Activated CD4-positive, alpha-beta T cell treated with anti-CD3 and anti-CD28 coated beads, Interleukin-10, Interleukin-2, amounts not matched to agents 100 ng/mL and 50 ng/mL, durations not matched to agents 16 hours and 8 hours (primary cell): ENCODE measurements around the gene AP2S1.

Source experiments
- DNase-seq: peaks from one replicate; pipeline ENCODE4 v3.0.0-alpha.2; 2020

Gene AP2S1

DNA sequence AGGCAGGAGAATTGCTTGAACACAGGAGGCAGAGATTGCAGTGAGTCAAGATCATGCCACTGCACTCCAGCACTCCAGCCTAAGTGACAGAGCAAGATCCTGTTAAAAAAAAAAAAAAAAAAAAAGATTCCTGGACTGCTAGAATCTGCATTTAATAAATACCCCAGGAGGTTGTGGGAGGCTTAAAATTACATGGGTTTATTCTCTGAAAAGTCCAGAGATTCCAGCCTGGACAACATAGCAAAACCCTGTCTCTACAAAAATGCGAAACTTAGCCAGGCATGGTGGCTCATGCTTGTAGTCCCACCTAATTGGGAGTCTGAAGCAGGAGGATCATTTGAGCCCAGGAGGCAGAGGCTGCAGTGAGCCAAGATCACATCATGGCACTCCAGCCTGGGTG is 52.8 kb downstream of the AP2S1 start:
- DNase-seq = no peak

DNA sequence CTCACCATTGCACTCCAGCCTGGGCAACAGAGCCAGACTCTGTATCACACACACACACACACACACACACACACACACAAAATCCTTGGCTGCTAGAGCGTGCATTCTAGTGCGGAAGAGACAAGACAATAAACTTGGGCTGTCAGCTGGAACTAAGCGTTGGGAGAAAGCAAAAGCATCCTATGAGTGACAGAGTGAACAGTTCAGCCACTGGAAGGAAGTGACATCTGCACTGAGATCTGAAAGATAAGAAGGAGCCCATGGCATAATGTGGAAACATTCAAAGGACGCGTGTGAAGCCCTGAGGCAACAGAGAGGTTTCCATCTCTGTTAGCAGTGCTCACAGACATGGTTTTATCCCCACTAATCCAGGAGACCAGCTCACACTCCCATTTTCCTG is 58.7 kb downstream of the AP2S1 start:
- peak; percentile 68 for DNase-seq

DNA sequence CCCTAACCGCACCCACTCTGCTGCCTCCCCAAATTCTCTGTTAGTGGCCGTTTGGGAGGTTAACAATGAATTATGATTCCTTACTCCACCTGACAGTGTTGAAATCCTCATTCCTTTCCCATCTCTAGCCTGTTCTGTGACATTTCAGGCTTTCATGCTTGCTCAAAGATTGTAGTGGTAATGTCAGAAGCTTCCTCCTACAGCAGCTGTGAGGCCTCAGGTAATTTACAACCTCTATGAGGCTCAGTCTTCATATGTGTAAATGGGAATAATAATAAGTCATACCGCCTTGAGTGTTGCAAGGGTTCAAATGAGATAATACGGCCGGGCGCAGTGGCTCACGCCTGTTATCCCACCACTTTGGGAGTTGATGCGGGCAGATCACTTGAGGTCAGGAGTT is 61.3 kb downstream of the AP2S1 start:
- DNase-seq = no peak

DNA sequence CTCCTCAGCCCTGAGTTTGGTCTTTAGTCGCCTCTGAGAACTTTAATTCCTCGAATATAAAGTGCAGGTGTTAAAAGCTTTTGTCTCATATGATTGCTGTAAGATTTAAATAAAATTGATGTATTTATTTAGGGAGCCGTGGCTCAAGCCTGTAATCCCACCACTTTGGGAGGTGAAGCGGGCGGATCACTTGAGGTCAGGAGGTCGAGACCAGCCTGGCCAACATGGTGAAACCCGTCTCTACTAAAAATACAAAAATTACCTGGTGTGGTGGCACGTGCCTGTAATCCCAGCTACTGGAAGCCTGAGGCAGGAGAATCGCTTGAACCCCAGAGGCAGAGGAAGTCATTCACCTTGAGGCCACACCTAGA is 61.7 kb downstream of the AP2S1 start:
- DNase-seq = no peak

DNA sequence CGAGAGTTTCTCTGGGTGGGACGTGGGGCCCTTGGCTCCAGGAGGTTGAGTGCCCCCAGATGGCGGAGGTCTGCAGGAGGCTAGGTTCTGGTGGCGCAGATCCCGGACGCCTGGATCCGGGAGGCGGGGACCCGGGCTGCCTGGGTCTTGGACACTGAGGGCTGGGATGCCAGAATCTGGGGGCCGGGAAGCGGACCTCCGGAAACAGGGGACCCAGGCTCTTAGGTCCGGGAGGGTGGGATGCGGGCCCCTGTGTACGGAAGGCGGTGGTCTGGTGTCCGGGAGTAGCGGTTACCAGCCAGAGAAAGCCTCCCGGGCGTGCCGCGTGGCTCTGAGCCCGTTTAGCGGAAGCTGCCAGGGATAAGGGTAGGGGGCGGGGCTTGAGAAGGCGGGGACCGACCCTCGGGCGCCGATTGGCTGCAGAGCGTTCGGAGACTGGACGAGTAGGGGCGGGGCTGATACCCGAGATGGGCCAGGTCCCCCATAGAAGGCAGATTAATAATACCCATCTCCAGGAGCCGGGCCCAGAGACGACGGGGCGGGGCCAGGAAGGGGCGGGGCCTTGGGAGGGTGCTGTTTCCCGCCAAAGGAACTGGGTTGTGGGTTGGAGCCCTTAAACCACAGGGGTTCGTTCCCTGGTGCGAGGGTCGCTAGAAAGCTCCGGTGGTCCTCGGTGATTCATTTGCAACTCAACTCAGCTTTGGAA is 62.2 kb downstream of the AP2S1 start, which contains the start of gene SLC1A5:
Gene SLC1A5 (minus strand): TSS at position 333 of the 706 bp plus-strand sequence. CDS start 629 bp downstream, outside the sequence.
- DNase-seq = peak; percentile 99
